Activated gamma-delta T cell (primary cell): ENCODE results near the gene BTBD17.
A peak's percentile ranks its signal among the peaks of the same experiment; 100 is the strongest.

Experiments
- DNase-seq: peaks from one replicate; lab custom pipeline; 2025; lab: John Stamatoyannopoulos, UW

Gene BTBD17

GRCh38 chr17:74335529-74336062, 26.1 kb downstream of the BTBD17 start:
- no peak for DNase-seq

DNA sequence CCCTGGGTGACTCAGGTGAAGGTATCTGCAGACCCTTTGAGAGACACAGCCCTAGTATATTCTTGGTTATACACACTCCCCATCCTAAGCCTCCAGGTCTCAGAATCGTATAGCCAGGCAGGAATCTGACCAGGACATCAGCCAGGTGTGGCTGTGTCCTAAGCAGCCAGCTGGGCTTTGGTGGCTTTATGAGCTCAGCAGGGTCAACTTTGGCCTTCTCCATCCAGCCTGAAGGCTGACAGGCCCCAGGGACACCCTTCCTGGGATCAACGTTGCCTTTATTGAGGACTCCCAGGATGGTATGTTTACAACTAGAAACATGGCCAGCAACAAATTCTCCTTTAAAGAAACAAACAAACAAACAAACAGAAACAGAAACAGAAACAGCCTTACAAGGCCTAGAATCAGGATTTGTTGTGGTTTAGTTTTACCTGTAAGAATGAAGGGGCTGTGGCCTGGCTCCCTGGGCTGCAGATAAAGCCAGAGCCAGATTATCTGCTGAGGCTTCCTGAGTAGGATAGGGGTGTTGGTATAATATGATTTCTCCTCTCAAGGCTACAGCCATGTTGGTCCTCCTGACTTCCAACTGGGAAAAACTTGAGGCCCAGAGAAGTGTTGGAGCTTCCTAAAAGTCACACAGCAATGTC, 27.2 kb downstream of the BTBD17 start:
- no peak for DNase-seq

- DNase-seq: no peak
Observed at GRCh38 chr17:74332763-74333283, 28.8 kb downstream of the BTBD17 start.

DNA sequence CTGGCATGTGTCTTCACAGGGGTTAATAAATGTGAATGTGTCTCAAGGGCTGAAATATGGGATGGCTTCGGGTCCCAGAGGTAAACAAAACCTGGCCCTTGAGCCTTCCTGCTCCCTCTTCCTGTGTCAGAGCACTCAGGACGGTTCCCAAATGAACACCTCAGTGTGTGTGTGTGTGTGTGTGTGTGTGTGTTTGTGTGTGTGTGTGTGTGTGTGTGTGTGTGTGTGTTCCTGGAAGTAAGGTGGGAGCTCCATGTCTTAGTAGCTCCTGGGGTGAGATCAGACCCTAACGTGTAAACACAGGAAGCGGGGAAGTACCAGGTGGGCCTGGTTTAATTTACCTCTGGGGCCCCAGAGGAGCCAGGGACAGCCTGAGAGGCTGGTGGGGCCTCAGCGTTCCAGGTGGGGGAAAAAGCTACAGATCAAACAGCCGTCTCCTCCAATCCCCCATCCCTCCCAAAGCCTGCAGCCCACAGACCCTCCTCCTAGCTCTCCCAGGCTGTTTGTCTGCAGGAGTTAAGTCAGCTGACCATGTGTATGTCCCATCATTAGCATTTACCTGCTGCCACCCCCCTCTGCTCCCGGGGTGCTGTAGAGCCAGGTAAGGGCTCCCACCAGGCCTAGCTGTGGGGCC, 29.5 kb downstream of the BTBD17 start:
- no peak for DNase-seq

DNA sequence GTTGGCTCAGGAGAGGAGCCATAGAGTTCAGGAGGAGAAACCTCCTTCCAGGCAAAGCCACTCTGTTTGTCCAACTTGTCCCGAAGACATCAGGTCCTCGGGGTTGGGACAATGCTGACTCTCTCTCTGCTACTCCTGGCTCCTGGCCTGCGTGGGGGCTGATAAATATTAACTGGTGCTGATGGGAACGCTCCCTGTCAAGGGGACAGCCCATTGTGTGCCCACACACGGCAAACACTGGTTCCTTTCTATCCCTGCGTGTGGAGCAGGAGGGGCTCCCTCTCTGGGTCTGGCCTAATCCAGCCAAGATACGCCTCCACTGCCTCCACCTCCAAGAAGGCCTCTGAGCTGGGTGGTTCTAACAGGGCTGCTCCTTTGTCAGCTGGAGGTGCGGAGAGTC, 31.2 kb downstream of the BTBD17 start:
- DNase-seq: no peak

- no peak for DNase-seq
Observed at GRCh38 chr17:74329378-74329777, 32.3 kb downstream of the BTBD17 start.

DNA sequence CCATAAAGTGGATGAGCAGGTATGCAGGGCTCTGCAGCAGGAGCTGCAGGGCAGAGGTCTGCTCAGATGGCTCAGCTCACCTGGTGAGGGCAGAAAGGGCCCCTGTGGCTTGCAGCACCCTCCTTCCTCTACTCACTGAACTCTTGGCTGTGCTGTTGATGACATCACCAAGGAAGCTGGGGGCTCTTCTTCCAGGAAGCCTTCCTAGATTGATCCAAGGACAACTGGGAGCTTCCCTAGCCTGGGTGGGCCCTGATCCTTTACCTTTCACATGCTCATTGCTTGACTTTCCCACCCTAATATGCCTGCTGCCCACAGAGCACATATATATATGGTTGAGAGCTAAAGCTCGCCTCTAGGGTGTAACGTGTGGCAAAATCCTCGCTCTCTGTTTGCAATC, 33.2 kb downstream of the BTBD17 start:
- DNase-seq: no peak

- DNase-seq: no peak
Observed at GRCh38 chr17:74326506-74326905, 35.2 kb downstream of the BTBD17 start.

DNA sequence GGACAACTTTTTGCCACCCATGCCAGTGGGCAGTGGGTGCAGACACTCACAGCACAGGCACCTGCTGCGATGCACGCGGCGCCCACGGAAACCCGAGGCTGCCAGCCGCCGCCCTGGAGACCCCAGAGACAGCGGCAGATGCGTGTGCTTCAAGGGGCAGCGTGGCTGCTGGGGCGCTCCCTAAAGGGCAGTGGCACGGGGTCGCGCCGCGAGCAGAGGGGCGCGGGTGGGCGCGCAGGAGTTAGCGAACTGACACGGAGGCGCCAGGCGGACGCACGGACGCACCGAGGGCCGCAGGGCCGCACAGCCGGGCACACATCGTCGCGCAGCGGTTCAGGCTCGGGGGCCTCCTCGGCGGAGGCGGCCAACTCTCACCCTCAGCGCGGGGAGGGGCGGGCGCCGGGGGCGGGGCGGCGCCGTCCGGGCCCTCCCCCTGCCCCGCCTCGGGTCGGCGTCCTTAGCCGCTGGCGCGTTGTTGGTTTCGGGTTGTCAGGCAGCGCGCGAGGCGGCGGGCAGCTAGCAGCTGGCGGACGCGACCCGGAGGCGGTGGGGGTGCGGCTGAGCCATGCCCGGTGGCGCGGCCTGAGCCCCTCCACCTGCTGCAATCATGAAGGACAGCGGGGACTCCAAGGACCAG, 35.8 kb downstream of the BTBD17 start, which contains the start of gene KIF19:
KIF19 (plus strand) TSS at position 484 of the 637 bp plus-strand sequence; CDS start at position 608, 124 bp downstream.
- DNase-seq: peak; percentile 51

- DNase-seq: no peak
Observed at GRCh38 chr17:74325376-74325742, 36.3 kb downstream of the BTBD17 start.

DNA sequence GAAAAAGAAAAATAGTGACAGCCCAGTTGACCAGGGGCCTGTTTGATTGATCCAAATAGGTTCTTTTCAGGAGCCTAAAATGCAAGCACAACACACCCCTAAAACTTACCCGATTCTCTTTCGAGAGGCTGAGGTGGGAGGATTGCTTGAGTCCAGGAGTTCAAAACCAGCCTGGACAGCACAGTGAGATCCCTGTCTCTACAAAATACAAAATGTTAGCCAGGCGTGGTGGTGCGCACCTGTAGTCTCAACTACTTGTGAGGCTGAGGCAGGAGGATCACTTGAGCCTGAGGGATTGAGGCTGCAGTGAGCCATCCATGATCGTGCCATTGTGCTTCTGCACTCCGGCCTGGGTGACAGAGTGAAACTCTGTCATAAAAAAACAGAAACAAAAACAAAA, 37.1 kb downstream of the BTBD17 start:
- DNase-seq: no peak

DNA sequence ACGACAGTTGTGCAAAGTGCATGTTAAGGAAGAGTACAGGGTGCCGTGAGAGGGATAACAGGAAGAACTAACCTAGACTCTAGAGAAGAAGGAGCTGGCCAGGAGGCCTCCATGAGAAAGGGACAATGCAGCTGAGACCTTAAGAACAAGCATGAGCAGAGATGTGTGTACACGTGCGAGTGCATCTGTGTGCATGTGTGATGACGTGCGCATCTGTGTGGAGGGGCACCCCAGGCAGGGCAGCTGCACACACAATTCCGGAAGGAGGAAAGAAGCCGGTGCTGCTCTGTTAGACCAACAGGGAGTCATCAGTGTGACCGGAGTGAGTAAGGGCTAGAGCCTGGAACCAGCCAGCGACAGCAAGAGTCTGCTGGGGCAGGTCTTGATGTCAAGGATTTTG, 43.3 kb downstream of the BTBD17 start:
- no peak for DNase-seq

- DNase-seq: no peak
Observed at GRCh38 chr17:74317071-74317470, 44.6 kb downstream of the BTBD17 start.

- no peak for DNase-seq
Observed at GRCh38 chr17:74316220-74316619, 45.4 kb downstream of the BTBD17 start.

DNA sequence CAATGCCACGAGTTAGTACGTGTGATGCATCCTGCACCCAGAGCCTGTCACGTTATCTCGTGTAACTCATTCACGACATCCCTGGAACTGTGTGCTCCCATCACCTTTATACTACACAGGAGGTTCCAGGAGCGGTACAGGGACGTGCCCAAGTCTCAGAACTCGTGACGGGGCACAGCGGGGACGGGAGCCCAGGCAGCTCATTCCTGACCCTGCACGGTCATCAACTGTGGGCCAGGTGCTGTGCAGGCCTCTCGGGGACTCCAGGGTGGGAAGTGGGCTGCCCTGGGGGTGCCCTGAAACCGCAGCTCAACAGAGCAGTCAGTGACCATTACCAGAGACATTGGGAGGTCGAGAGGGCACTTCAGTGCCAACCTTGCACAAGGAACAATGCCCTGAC, 46.8 kb downstream of the BTBD17 start:
- DNase-seq: no peak

GRCh38 chr17:74309902-74310301, 51.8 kb downstream of the BTBD17 start:
- no peak for DNase-seq

GRCh38 chr17:74307984-74308773, 53.5 kb downstream of the BTBD17 start:
- no peak for DNase-seq
